Hematopoietic multipotent progenitor cell treated with erythropoietin and hydrocortisone succinate and interleukin-3 and kit ligand, for 6 days (in vitro differentiated cells): ENCODE data around the gene ALG9.

ENCODE experiments used
- DNase-seq: peaks from one replicate; pipeline ENCODE4 v3.0.0-alpha.2; 2015

The ALG9 gene

GRCh38 chr11:111878849-111879636 lies 7.7 kb upstream of the ALG9 start, which contains the start of the genes CFAP68 and FDXACB1:
TSS of gene CFAP68 (plus strand) at chr11:111879541. CDS start at chr11:111879561, 20 bp downstream.
TSS of gene FDXACB1 (minus strand) at chr11:111879165. CDS start at chr11:111879132, 33 bp downstream.
- DNase-seq = peak; percentile 98

- DNase-seq = no peak
Observed at GRCh38 chr11:111878385-111878848, 7.0 kb upstream of the ALG9 start.

GRCh38 chr11:111871693-111872161 lies 346 bp upstream of the ALG9 start:
- peak; percentile 24 for DNase-seq

- no peak for DNase-seq
Observed at GRCh38 chr11:111870522-111870885, 877 bp downstream of the ALG9 start.

- no peak for DNase-seq
Observed at GRCh38 chr11:111870113-111870512, 1.3 kb downstream of the ALG9 start.

GRCh38 chr11:111860257-111860656 lies 11.1 kb downstream of the ALG9 start:
- no peak for DNase-seq

- no peak for DNase-seq
Observed at GRCh38 chr11:111855506-111855905, 15.9 kb downstream of the ALG9 start.

- DNase-seq = no peak
Observed at GRCh38 chr11:111852103-111852502, 19.3 kb downstream of the ALG9 start.

- peak; percentile 43 for DNase-seq
Observed at GRCh38 chr11:111851636-111852035, 19.7 kb downstream of the ALG9 start.

- no peak for DNase-seq
Observed at GRCh38 chr11:111851067-111851466, 20.3 kb downstream of the ALG9 start.

GRCh38 chr11:111849631-111850030 lies 21.8 kb downstream of the ALG9 start:
- no peak for DNase-seq

- DNase-seq = no peak
Observed at GRCh38 chr11:111846636-111847035, 24.7 kb downstream of the ALG9 start.

- DNase-seq = no peak
Observed at GRCh38 chr11:111846063-111846462, 25.3 kb downstream of the ALG9 start.

GRCh38 chr11:111845276-111846028 lies 25.9 kb downstream of the ALG9 start:
- peak; percentile 55 for DNase-seq

- DNase-seq = no peak
Observed at GRCh38 chr11:111843661-111844060, 27.7 kb downstream of the ALG9 start.

GRCh38 chr11:111841370-111842053 lies 29.9 kb downstream of the ALG9 start:
- DNase-seq = peak; percentile 96

- DNase-seq = no peak
Observed at GRCh38 chr11:111840143-111840542, 31.2 kb downstream of the ALG9 start.

GRCh38 chr11:111838054-111838453 lies 33.3 kb downstream of the ALG9 start:
- no peak for DNase-seq

GRCh38 chr11:111837366-111837891 lies 34.0 kb downstream of the ALG9 start:
- no peak for DNase-seq

- DNase-seq = no peak
Observed at GRCh38 chr11:111836721-111837120, 34.7 kb downstream of the ALG9 start.

GRCh38 chr11:111836162-111836561 lies 35.2 kb downstream of the ALG9 start:
- DNase-seq = no peak

- DNase-seq = no peak
Observed at GRCh38 chr11:111835665-111836064, 35.7 kb downstream of the ALG9 start.
